Ectodermal cell (in vitro differentiated cells): ENCODE data around the gene GIPC3.

Experiments used
- H3K27ac ChIP-seq: 2 replicates; pipeline ENCODE4 v1.7.0; 2013; ENCODE audit warnings: mild to moderate bottlenecking, low read depth, low read length; ENCODE audit not compliant: insufficient read depth, poor library complexity, severe bottlenecking
- H3K27me3 ChIP-seq: 2 replicates; pipeline ENCODE4 v1.7.0; 2013; ENCODE audit warnings: mild to moderate bottlenecking, low read length; ENCODE audit not compliant: insufficient read depth, control insufficient read depth, poor library complexity, severe bottlenecking
- H3K36me3 ChIP-seq: one replicate; pipeline ENCODE4 v1.7.0; 2013; ENCODE audit warnings: low read length; ENCODE audit not compliant: control insufficient read depth, insufficient read depth
- H3K4me1 ChIP-seq: one replicate; pipeline ENCODE4 v1.7.0; 2013; ENCODE audit warnings: low read length; ENCODE audit not compliant: control insufficient read depth, insufficient read depth
- H3K4me3 ChIP-seq: 2 replicates; pipeline ENCODE4 v1.7.0; 2013; ENCODE audit warnings: low read depth, low read length, control low read depth; ENCODE audit not compliant: insufficient read depth
- H3K9me3 ChIP-seq: 2 replicates; pipeline ENCODE4 v1.7.0; 2013; ENCODE audit warnings: mild to moderate bottlenecking, low read length, moderate library complexity; ENCODE audit not compliant: control insufficient read depth
- WGBS, 2 experiments: methylation state at CpG; one replicate each; pipeline ENCODE4 v1.1.7; 2013; ENCODE audit warnings: missing lambda C conversion rate in 2 of 2; 5-methylcytosine and 5-hydroxymethylcytosine counted together

Gene GIPC3

DNA sequence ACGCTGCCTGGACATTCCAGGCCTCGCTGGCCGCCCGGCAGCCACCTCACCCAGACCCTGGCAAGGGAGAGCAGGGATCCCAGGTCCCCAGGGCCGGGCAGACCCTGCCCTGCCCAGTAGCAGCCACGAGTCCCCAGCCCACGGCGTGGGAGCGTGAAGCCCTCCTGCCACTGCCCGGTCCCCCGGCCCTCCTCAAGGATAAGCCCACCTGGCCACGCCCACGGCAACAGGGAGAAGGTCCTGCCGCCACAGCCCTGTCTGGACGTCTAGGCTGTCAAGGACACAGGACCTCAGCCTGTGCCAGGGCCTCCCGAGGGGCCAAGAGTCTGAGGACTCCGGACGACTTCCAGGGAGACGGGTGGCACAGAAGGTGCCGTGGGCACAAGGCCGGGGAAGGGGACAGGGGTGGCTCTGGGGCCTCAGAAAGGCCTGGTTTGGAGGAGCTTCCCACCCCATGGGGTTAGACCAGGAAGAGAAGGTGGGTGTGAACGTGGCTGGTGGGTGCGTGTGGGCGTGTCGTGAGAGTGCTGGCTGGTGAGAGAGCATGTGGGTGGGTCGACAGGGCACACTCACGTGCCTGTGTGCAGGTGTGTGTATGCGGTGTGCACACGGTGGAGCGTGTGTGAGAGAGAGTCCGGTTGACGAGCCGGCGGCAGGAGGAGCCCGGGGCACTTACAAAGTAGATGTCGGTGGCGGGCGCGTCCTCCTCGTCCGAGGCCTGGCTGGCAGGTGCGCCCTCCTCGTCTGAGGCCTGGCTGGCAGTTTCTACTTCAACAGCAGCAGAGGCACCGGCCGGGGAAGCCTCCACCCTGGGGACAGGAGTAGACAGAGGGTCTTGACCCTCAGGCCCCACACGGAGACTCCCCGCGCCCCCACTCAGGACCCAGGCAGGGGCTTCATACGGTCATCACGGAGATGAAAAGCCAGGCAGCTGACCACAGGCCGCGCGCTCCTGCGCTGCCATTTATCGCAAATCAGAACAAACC, 53.2 kb downstream of the GIPC3 start:
- no peak overlapping the region for H3K4me3 ChIP-seq
- no peaks in the 10 kb centered on the region for H3K9me3 ChIP-seq
- 96 to 97% methylated on average over 55 of the region's 55 CpGs for WGBS, 2 experiments
- H3K27ac ChIP-seq, result no peak overlapping the region
- no peaks in the 10 kb centered on the region for H3K4me1 ChIP-seq
- peaks cover 11% of the 10 kb centered on the region for H3K36me3 ChIP-seq
- H3K27me3 ChIP-seq, result no peaks in the 10 kb centered on the region

DNA sequence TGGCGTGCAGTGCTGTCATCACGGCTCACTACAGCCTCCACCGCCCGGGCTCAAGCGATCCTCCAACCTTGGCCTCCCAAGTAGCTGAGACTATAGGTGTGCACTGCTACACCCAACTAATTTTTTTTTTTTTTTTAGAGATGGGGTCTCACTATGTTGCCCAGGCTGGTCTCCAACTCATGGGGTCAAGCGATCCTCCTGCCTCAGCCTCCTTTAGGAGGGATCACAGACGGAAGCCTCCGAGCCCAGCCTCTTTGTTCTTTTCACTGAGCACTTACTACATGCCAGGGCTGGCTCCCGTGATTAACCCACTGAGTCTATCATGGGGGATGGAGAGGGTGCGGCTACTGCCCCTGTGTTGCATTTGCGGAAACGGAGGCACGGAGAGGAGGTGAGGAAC, 54.2 kb downstream of the GIPC3 start:
- Histone ChIP-seq H3K36me3 (peaks cover 11% of the 10 kb centered on the region), H3K9me3 (no peaks in the 10 kb centered on the region), H3K4me3 (no peak overlapping the region), H3K4me1 (no peaks in the 10 kb centered on the region), H3K27me3 (no peaks in the 10 kb centered on the region), H3K27ac (no peak overlapping the region)
- 94 to 95% methylated on average over 13 of the region's 13 CpGs for WGBS, 2 experiments

GRCh38 chr19:3641515-3642269, 56.4 kb downstream of the GIPC3 start:
- WGBS, 2 experiments, result 93 to 94% methylated on average over 28 of the region's 28 CpGs
- H3K9me3 ChIP-seq, result no peaks in the 10 kb centered on the region
- H3K27ac ChIP-seq, result no peak overlapping the region
- H3K36me3 ChIP-seq, result peaks cover 11% of the 10 kb centered on the region
- H3K27me3 ChIP-seq, result no peaks in the 10 kb centered on the region
- H3K4me3 ChIP-seq, result no peak overlapping the region
- no peaks in the 10 kb centered on the region for H3K4me1 ChIP-seq

GRCh38 chr19:3642296-3642695, 57.0 kb downstream of the GIPC3 start:
- no peaks in the 10 kb centered on the region for H3K9me3 ChIP-seq
- no peak overlapping the region for H3K4me3 ChIP-seq
- H3K27ac ChIP-seq, result no peak overlapping the region
- WGBS, 2 experiments, result 93 to 97% methylated on average over 17 of the region's 17 CpGs
- no peaks in the 10 kb centered on the region for H3K4me1 ChIP-seq
- H3K27me3 ChIP-seq, result no peaks in the 10 kb centered on the region
- peaks cover 11% of the 10 kb centered on the region for H3K36me3 ChIP-seq
